ENCODE measurements around the gene ENOX2. TPM values are rescaled to one million over a fixed set of nuclear protein-coding genes. Genes with fewer than 3 reads are reported as not detected.

ENOX2 gene
- total and polyA plus RNA-seq, 2 of the 13 experiments (the other 11 are each of a cell fraction or from before 2014, with no cell fraction given) = 5.9 to 8.5 TPM

GRCh38 chrX:130680164-130681035, 222.6 kb downstream of the ENOX2 start:
- peaks cover 49% of the 10 kb centered on the region for H3K4me1 ChIP-seq (ENCODE audit: insufficient read depth, low read length)
- CTCF ChIA-PET (ENCODE audit: low intra/inter-chr PET ratio, low total read pairs) = no interaction called here
- H3K4me2 ChIP-seq (ENCODE audit: low read depth, low read length) = peak overlapping the region; percentile 42
- TF ChIP-seq PAXIP1 (CRISPR knock-in tag; conservative IDR thresholded peaks at IDR 0.05) (peak; percentile 52; the same call in 1 of the 2 replicates), SOX5 (CRISPR knock-in tag; IDR thresholded peaks at IDR 0.05; ENCODE audit: borderline replicate concordance) (0 out of 2 replicates have a peak, but pooled peaks have one; percentile 26), SOX13 (IDR thresholded peaks at IDR 0.05) (no peak), SOX13 (CRISPR knock-in tag; conservative IDR thresholded peaks at IDR 0.05 in 1 of 2, IDR thresholded peaks at IDR 0.05 in 1 of 2) (peak in 1 of 2 experiments; percentile 30; a peak in 1 of 4 replicates), HNF4A (CRISPR knock-in tag; IDR thresholded peaks at IDR 0.05) (peak; percentile 45; the same call in 1 of the 2 replicates), ZNF274 (CRISPR knock-in tag; IDR thresholded peaks at IDR 0.05) (no peak), HNF1A (IDR thresholded peaks at IDR 0.05; ENCODE audit: low read depth) (peak; percentile 65), HNF1A (CRISPR knock-in tag; IDR thresholded peaks at IDR 0.05; ENCODE audit: borderline replicate concordance) (no peak; the same call in 1 of the 2 replicates), SOX6 (IDR thresholded peaks at IDR 0.05) (no peak), SOX6 (CRISPR knock-in tag; IDR thresholded peaks at IDR 0.05) (peak; percentile 29; the same call in 1 of the 2 replicates)
- TF ChIP-seq, protein P1, sequence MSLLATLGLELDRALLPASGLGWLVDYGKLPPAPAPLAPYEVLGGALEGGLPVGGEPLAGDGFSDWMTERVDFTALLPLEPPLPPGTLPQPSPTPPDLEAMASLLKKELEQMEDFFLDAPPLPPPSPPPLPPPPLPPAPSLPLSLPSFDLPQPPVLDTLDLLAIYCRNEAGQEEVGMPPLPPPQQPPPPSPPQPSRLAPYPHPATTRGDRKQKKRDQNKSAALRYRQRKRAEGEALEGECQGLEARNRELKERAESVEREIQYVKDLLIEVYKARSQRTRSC (CRISPR knock-in tag; IDR thresholded peaks at IDR 0.05; ENCODE audit: low read depth) = no peak
- in situ Hi-C loops (cut with HindIII; ENCODE audit: extremely low pct_ligation_motif_present, low pct_unique_long_range_greater_than_20kb) (no loop called here), intact Hi-C loops (cut with micrococcal nuclease; ENCODE audit: unreplicated experiment) (no loop called here)
- no peaks in the 10 kb centered on the region for H4K20me1 ChIP-seq (ENCODE audit: insufficient read depth, low read length)
- no peaks in the 10 kb centered on the region for H3K27me3 ChIP-seq (ENCODE audit: control insufficient read depth in 1 of 2, insufficient read depth in 2 of 2, low read length in 2 of 2)
- POLR2A ChIA-PET = interaction anchor here (0.9 kb wide), 1 partner anchor 222 kb away, joined by 3 read pairs; the partner anchor contains the start of gene ENOX2
- FAIRE-seq = no peak
- H3K4me3 ChIP-seq (replicated peaks in 1 of 3; ENCODE audit: insufficient read depth in 1 of 3, low read depth in 2 of 3, low read length in 3 of 3) = no peak overlapping the region
- BruUV-seq (replicated peaks) = no TSS peak
- no peaks in the 10 kb centered on the region for H3K79me2 ChIP-seq (ENCODE audit: insufficient read depth, low read length)
- H3K9ac ChIP-seq (ENCODE audit: insufficient read depth, low read depth, low read length) = no peak overlapping the region
- peak; percentile 68 for DNase-seq (ENCODE audit: low spot score)
- 43% methylated on average over 2 of the region's 2 CpGs for WGBS (ENCODE audit: low lambda C conversion rate)
- no peaks in the 10 kb centered on the region for H3K9me3 ChIP-seq (ENCODE audit: low read length)
- peak; percentile 77 for ATAC-seq
- H2AFZ ChIP-seq (ENCODE audit: low read length) = no peak overlapping the region
- peak overlapping the region; percentile 48 for H3K27ac ChIP-seq (ENCODE audit: extremely low read length, insufficient read depth, low read length)
- H3K36me3 ChIP-seq (replicated peaks in 1 of 2; ENCODE audit: control insufficient read depth in 1 of 2, insufficient read depth in 2 of 2, low read length in 2 of 2) = no peaks in the 10 kb centered on the region

All from HepG2 (cell line).